GM13976 (cell line): ENCODE results near the gene LRRC56.
"Not testable (repeated sequence)": the region's sequence is repeated elsewhere in the genome, so short reads cannot be mapped to it uniquely, and the experiment has no call there.

Experiments
- DNase-seq: peaks from one replicate; pipeline ENCODE4 v3.0.0; 2012; ENCODE audit warnings: low spot score
- in situ Hi-C: fragments of 300-500 bp; cut with MboI; formaldehyde crosslinking; loops from one replicate; pipeline ENCODE4 v1.12.0; 2022; ENCODE audit warnings: low sequenced_read_pairs, mixed read lengths, inconsistent platforms; ENCODE audit not compliant: unreplicated experiment
- TF ChIP-seq, protein P1 (sequence below): IDR thresholded peaks from 2 replicates; pipeline ENCODE4 v1.5.1; 2012; ENCODE audit warnings: borderline replicate concordance, mild to moderate bottlenecking; ENCODE audit not compliant: insufficient read depth; ENCODE audit errors: extremely low read depth, missing control alignments, control extremely low read depth

LRRC56 gene

DNA sequence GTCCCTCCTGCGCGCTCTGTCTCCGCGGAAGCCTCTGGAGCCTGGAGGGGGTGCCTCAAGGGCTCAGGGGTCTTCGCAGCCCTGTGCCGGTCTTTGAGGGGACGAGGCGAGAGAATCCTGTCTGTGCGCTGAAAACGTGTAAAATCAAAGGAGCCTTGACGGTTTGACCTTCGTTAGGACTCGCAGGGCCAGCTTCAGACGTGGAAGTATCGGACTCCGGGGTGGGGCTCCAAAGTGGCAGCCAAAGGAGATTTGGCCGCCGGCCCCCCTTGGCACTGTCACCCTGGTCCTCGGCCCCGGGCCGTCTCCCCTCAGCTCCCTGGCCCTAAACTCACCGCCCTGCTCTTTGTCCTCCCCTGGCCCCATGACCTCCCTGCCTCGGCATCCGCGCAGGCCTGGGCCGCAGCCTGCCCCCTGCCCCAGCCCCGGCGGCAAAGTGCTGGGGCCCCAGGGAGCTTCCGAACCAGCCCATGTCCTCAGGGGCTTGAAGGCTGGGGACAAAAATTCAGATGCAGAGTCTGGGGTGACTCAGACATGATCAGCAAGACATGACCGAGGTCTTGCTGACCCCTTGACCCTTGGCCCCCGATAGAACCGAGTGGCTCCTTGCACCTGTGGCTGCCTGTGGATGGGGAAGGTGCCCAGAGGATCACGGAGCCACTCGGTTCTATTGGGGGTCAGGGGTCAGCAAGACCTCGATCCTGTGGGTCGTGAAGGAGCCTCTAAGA is 32.0 kb downstream of the LRRC56 start:
- DNase-seq = no peak
- in situ Hi-C loops = no loop called here
- TF ChIP-seq, protein P1, sequence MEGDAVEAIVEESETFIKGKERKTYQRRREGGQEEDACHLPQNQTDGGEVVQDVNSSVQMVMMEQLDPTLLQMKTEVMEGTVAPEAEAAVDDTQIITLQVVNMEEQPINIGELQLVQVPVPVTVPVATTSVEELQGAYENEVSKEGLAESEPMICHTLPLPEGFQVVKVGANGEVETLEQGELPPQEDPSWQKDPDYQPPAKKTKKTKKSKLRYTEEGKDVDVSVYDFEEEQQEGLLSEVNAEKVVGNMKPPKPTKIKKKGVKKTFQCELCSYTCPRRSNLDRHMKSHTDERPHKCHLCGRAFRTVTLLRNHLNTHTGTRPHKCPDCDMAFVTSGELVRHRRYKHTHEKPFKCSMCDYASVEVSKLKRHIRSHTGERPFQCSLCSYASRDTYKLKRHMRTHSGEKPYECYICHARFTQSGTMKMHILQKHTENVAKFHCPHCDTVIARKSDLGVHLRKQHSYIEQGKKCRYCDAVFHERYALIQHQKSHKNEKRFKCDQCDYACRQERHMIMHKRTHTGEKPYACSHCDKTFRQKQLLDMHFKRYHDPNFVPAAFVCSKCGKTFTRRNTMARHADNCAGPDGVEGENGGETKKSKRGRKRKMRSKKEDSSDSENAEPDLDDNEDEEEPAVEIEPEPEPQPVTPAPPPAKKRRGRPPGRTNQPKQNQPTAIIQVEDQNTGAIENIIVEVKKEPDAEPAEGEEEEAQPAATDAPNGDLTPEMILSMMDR = no peak

DNA sequence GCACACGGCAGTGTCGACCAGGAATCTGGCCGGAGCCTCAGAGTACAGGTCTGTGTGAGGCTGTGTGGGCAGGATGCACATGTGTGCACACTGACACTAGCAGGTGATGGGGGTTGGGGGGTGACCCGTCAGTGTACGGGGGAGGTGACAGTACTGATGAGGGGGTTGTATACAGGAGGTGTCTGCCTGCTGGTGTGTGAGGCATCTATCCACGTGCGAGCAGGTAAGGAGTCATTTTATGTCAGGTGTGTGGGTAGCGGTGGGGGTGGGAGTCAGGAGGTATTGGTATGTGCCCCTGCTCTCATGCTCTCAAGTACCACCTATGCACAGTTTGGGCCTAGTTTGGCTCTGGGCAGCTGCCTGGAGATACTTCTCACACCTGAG is 34.5 kb downstream of the LRRC56 start:
- TF ChIP-seq, protein P1 = no peak
- DNase-seq = no peak
- in situ Hi-C loops = no loop called here

DNA sequence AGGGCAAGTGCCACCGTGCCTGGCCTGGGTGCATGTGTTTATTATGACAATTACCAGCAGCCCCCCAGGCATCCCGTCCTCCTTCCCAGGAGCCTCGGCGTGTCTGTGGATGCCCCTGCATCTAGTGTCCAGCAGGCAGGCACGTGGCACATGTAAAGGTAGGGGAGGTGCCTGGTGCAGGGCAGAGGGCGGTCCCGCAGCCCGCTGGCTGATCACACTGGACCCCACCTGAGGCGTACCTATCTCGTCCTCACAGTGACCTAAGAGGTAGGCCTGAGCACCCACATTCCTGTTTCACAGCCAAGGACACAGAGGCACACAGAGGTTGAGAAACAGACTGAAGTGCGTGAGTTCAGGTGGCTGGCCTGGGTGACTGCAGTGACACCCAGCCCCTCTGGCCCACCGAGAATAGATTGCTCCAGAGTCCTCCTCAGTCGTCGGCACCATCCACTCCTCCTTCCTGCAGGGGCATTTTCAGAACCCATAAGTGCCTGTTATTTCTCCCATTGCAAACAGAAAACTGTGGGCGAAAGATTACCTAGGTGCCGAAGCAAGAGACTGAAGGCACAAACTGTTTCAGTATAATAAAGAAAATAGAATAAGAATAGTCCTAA is 35.9 kb downstream of the LRRC56 start:
- DNase-seq = no peak
- TF ChIP-seq, protein P1 = no peak
- in situ Hi-C loops = no loop called here

DNA sequence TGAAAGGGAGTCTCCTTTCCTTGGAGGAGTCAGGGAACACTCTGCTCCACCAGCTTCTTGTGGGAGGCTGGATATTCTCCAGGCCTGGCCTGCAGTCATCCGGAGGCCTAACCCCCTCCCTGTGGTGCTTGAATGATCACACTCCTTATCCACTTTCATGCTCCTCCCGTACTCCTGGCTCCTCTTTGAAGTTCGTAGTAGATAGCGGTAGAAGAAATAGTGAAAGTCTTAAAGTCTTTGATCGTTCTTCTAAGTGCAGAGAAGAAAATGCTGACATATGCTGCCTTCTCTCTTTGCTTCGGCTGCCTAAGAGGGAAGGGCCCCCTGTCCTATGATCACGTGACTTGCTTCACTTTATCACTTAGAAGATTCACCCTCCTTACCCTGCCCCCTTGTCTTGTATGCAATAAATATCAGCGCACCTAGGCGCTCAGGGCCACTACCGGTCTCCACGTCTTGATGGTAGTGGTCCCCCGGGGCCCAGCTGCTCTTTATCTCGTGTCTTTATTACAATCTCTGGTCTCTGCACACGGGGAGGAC is 36.8 kb downstream of the LRRC56 start:
- DNase-seq, in situ Hi-C loops: not testable (repeated sequence)

DNA sequence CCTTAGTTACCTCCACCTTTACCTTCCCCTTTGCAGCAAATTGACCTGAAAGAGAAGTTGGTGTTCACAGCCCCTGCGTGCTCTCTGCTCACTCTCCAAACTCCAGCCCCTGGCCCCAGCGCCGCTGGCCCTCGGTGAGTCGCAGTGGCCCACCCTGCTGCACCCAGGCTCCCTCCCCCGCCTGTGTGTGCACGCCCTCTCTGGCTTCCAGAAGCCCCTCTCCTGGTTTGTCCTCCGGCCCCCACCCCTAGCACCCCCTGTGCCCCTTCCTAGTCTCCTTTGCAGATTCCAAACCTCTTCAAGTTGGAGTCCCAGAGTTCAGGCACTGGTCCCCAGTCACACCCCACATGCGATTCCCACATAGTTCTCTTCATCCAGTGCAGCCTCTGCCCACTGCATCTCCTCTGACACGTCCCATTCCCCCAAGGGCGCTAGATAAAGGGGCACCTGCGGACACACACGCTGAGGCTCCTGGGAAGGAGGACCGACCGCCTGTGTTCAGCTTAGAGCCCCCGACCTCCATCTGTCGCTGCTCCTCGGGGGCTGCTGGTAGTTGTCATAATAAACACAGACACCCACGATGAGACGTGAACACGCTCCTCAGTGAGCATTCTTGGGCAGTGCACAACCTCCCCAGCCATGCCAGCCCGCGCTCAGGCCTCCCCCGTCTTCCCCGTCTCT is 37.4 kb downstream of the LRRC56 start:
- TF ChIP-seq, protein P1 = no peak
- DNase-seq = no peak
- in situ Hi-C loops = no loop called here

DNA sequence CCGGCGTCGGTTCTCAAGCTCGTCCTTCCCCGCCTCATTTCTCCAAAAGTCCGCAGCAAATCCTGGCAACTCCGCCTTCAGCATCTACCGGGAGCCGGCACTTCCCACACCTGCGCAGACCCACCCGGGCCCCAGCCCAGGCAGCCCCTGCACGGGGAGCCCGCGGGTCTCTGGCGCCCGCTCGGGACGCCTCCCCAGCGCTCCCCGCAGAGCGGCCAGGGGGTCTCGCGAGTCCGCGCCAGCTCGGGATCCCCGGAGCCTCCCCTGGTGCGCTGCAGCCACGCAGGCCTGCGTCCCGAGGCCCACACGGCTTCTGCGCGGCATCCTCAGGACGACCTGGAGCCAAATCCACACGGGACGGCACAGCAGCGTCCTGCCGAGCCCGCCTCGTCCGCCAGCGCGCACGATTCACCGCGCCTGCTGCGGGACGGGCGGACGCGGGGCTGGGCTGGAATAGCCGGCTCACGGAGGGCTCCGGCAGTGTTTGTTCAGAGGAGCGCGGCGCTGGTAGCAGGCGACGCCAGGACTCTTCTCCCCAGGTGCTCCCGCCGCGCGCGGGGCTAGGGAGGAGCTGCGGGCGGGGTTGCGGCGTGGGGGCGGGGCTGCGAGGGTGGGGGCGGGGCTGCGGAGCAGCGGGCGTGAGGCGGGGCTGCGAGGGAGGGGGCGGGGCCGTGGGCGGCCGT is 38.1 kb downstream of the LRRC56 start:
- in situ Hi-C loops = no loop called here
- no peak for DNase-seq
- TF ChIP-seq, protein P1 = no peak
